ENCODE results near the gene MGLL. TPM values are rescaled to one million over a fixed set of nuclear protein-coding genes. Genes with fewer than 3 reads are reported as not detected.

Gene MGLL
- total and polyA plus RNA-seq, 4 donors: 9.4 to 277 (median 74.2) TPM

- no peak overlapping the region for H3K9ac ChIP-seq (ENCODE audit: low read depth in 1 of 2, low read length in 2 of 2)
- TF ChIP-seq EGR1 (IDR thresholded peaks at IDR 0.05; ENCODE audit: low read depth in 2 of 2) (no peak), HNF4G (IDR thresholded peaks at IDR 0.05) (no peak), SP1 (IDR thresholded peaks at IDR 0.05) (no peak), TAF1 (conservative IDR thresholded peaks at IDR 0.05) (no peak), GABPA (IDR thresholded peaks at IDR 0.05 in 1 of 2, conservative IDR thresholded peaks at IDR 0.05 in 1 of 2) (no peak), RXRA (IDR thresholded peaks at IDR 0.05) (no peak)
- H3K4me3 ChIP-seq (ENCODE audit: low read depth in 1 of 3, low read length in 3 of 3): no peak overlapping the region
- H3K36me3 ChIP-seq (ENCODE audit: control insufficient read depth in 4 of 4, insufficient read depth in 3 of 4, low read depth in 1 of 4, low read length in 3 of 4): peaks cover 3 to 30% (median 18%) of the 10 kb centered on the region in 4 donors
- no peaks in the 10 kb centered on the region for H3K9me3 ChIP-seq (ENCODE audit: control insufficient read depth in 4 of 4, low read length in 3 of 4)
- DNase-seq (ENCODE audit: low spot score): no peak
- WGBS: 76% methylated on average over 2 of the region's 2 CpGs
- H3K27ac ChIP-seq (ENCODE audit: low read depth in 1 of 2, low read length in 2 of 2): no peak overlapping the region
- H3K4me1 ChIP-seq (ENCODE audit: control insufficient read depth in 4 of 4, insufficient read depth in 4 of 4, low read length in 3 of 4): peaks cover 0 to 5% (median 4%) of the 10 kb centered on the region in 4 donors
- no peaks in the 10 kb centered on the region for H3K27me3 ChIP-seq (ENCODE audit: control insufficient read depth in 4 of 4, insufficient read depth in 4 of 4, low read length in 3 of 4)
These were observed 21.8 kb downstream of the MGLL start for GRCh38 chr3:127800508-127800907.

DNA sequence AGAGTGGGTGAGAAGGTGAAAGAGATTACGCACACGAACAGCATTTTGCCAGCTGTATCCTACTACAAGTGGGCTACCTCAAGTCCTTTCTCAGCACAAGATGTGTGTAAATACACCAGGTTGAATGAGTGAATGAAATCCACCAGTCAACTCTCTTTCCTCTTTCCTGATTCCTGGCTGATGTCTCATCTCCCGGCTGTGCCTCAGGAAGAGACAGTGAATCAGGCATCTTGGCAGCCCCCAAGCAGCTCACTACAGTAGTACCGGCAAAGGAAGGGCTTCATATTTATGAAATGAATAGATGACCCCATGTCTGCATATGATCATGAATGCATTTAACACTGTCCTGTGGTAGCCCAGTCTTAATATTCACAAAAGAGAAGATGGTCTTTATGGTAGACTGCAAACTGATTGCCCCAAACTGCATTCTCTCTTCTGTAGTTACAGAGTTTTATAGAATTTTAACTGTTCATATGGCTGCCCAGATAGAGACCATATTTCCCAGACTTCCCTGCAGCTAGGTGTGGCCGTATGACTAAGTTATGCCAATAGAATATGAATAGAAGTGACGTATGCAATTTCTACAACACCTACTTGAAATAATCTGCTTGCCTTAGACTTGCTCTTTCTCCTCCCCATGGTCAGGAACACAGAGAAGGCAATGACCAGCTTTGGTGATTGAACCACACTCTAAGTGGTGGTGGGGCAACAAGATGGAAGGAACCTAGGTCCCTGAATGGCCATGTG lies 22.7 kb downstream of the MGLL start:
- Histone ChIP-seq H3K36me3 (ENCODE audit: control insufficient read depth in 4 of 4, insufficient read depth in 3 of 4, low read depth in 1 of 4, low read length in 3 of 4) (peaks cover 2 to 34% (median 20%) of the 10 kb centered on the region in 4 donors), H3K9ac (ENCODE audit: low read depth in 1 of 2, low read length in 2 of 2) (no peak overlapping the region), H3K27me3 (ENCODE audit: control insufficient read depth in 4 of 4, insufficient read depth in 4 of 4, low read length in 3 of 4) (no peaks in the 10 kb centered on the region), H3K4me3 (ENCODE audit: low read depth in 1 of 3, low read length in 3 of 3) (no peak overlapping the region), H3K9me3 (ENCODE audit: control insufficient read depth in 4 of 4, low read length in 3 of 4) (no peaks in the 10 kb centered on the region), H3K4me1 (ENCODE audit: control insufficient read depth in 4 of 4, insufficient read depth in 4 of 4, low read length in 3 of 4) (peaks cover 0 to 5% (median 4%) of the 10 kb centered on the region in 4 donors), H3K27ac (ENCODE audit: low read depth in 1 of 2, low read length in 2 of 2) (no peak overlapping the region)
- WGBS: 88% methylated on average over 6 of the region's 6 CpGs
- TF ChIP-seq FOXA1 (IDR thresholded peaks at IDR 0.05) (no peak), TAF1 (conservative IDR thresholded peaks at IDR 0.05) (no peak), EGR1 (IDR thresholded peaks at IDR 0.05; ENCODE audit: low read depth in 2 of 2) (no peak), ATF3 (IDR thresholded peaks at IDR 0.05) (no peak), REST (IDR thresholded peaks at IDR 0.05) (no peak), RXRA (IDR thresholded peaks at IDR 0.05) (no peak), NR2F2 (IDR thresholded peaks at IDR 0.05) (no peak), YY1 (IDR thresholded peaks at IDR 0.05) (no peak), SP1 (IDR thresholded peaks at IDR 0.05) (no peak), HNF4G (IDR thresholded peaks at IDR 0.05) (no peak), JUND (IDR thresholded peaks at IDR 0.05) (no peak), HNF4A (conservative IDR thresholded peaks at IDR 0.05) (no peak), RAD21 (IDR thresholded peaks at IDR 0.05) (no peak), FOXA2 (IDR thresholded peaks at IDR 0.05) (no peak), GABPA (IDR thresholded peaks at IDR 0.05 in 1 of 2, conservative IDR thresholded peaks at IDR 0.05 in 1 of 2) (no peak)
- TF ChIP-seq, protein P1, sequence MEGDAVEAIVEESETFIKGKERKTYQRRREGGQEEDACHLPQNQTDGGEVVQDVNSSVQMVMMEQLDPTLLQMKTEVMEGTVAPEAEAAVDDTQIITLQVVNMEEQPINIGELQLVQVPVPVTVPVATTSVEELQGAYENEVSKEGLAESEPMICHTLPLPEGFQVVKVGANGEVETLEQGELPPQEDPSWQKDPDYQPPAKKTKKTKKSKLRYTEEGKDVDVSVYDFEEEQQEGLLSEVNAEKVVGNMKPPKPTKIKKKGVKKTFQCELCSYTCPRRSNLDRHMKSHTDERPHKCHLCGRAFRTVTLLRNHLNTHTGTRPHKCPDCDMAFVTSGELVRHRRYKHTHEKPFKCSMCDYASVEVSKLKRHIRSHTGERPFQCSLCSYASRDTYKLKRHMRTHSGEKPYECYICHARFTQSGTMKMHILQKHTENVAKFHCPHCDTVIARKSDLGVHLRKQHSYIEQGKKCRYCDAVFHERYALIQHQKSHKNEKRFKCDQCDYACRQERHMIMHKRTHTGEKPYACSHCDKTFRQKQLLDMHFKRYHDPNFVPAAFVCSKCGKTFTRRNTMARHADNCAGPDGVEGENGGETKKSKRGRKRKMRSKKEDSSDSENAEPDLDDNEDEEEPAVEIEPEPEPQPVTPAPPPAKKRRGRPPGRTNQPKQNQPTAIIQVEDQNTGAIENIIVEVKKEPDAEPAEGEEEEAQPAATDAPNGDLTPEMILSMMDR (IDR thresholded peaks at IDR 0.05; ENCODE audit: low read depth, low read length, missing input control): no peak
- TF ChIP-seq, protein P2, sequence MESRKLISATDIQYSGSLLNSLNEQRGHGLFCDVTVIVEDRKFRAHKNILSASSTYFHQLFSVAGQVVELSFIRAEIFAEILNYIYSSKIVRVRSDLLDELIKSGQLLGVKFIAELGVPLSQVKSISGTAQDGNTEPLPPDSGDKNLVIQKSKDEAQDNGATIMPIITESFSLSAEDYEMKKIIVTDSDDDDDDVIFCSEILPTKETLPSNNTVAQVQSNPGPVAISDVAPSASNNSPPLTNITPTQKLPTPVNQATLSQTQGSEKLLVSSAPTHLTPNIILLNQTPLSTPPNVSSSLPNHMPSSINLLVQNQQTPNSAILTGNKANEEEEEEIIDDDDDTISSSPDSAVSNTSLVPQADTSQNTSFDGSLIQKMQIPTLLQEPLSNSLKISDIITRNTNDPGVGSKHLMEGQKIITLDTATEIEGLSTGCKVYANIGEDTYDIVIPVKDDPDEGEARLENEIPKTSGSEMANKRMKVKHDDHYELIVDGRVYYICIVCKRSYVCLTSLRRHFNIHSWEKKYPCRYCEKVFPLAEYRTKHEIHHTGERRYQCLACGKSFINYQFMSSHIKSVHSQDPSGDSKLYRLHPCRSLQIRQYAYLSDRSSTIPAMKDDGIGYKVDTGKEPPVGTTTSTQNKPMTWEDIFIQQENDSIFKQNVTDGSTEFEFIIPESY (IDR thresholded peaks at IDR 0.05): no peak
- TF ChIP-seq, protein P3, sequence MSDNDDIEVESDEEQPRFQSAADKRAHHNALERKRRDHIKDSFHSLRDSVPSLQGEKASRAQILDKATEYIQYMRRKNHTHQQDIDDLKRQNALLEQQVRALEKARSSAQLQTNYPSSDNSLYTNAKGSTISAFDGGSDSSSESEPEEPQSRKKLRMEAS (IDR thresholded peaks at IDR 0.05): no peak
- DNase-seq (ENCODE audit: low spot score): no peak
